GM21423 (cell line): ENCODE data around the gene DEAF1.

Experiments
- ATAC-seq: cut with Tn5 transposase; IDR thresholded peaks from one replicate; pipeline ENCODE4 v1.9.1; 2021; ENCODE audit warnings: mild to moderate bottlenecking, moderate library complexity; ENCODE audit not compliant: unreplicated experiment

Gene DEAF1

DNA sequence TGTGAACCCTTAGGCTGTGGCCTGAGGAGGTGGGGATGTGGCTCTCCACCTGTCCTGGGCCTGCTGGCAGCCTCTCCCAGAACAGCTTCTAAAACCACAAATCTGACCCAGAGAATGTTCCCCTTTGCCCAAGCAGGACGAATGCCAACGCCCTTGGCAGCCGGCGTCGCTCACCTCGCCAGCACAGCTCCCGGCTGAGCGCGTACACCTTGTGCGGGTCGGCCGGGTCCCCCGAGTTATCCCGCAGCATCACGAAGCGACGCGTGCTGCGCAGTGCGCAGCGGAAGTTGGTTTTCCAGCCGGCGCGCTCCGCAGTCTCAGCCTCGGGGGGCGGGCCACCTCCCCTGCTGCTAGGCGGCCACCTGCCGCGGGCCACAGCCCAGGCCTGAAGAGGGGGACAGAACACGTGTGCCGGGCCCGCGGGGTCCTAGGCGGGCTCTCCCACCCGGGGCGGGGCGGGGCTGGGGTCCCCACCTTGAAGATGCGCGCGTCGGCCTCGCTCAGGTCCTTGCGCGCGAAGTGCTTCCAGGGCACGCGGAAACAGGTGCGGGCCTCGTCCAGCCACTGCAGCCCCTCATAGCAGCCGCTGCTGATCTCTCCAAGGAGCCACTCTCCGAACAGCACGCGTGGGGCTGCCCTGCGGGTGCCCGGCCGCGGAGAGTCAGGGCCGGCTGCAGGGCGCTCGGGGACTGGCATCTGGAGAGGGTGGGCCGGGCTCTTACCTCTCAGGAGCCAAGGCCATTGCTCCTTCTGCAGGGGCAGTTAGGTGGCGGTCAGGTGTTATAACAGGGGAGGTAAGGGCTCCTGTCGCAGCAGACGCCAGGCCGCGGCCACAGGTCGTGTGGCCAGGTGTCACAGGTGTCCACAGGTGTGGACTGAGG, 80.2 kb downstream of the DEAF1 start:
- peak; percentile 3 for ATAC-seq

DNA sequence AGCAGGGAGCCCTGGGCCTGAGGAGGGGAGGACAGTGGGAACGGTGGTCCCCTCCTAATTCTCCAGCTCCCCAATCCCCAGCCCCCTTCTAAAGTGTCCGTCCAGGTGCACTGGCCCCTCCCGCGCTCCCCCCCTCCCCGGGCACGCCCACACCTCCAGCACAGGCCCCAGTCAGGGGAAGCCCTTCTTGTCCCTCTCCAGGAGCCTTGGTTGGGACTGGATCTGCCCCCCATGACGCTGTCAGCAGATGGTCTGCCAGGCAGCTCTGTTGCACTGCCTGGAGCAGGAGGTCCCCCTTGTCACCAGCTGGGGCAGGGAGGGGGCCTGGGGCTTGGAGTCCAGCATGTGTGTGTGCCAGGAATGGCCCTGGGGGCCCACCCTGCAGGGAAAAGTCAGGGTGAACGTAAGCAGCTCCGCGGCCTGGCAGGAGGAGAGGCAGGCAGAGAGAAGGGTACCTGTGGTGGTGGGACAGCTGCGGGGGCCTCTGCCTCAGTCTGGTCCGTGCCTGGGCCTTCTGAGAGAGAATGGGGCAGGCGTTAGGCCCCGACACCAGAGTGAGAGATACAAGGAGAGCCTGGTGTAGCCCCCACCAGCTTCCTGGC, 80.9 kb downstream of the DEAF1 start:
- ATAC-seq, result no peak

DNA sequence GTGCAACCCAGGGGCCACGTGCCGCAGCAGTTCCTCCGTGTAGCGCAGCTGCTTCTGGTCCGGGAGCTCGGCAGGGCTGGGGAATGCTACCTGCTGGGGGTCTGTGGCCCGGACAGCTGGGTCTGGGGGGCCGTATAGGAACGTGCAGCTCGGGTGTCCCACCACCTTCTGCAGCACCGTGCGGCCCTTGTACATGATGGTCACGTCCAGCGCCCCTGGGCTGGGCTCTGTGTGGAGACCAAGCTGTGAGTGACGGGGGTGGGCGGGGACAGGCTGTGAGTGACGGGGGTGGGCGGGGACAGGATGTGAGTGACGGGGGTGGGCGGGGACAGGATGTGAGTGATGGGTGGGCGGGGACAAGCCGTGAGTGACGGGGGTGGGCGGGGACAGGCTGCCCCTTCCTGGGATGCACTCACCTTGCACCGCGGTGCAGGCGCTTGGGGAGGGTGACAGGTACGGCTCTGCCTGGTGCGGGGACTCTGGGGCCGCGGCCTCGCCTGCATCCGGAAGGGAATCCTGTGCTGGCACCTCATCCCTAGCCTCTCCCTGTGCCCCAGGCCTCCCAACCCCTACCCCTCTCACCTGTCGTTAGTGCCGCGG, 81.6 kb downstream of the DEAF1 start:
- ATAC-seq, result no peak

DNA sequence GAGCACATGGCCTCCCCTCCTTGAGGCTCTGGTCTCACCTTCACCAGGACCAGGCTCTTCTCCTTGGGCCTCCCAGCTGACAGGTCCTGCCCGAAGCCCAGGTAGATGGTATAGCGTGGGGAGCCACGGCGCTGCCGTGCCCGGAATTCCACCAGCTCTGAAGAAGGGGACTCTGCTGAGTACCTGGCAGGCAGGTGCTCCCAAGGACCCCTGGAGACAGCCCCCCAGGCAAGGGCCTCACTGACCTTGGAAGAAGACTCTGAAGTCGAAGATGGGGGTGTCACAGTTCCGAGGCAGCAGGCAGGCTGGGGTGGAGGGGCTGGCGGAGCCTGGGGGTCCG, 82.1 kb downstream of the DEAF1 start:
- no peak for ATAC-seq

DNA sequence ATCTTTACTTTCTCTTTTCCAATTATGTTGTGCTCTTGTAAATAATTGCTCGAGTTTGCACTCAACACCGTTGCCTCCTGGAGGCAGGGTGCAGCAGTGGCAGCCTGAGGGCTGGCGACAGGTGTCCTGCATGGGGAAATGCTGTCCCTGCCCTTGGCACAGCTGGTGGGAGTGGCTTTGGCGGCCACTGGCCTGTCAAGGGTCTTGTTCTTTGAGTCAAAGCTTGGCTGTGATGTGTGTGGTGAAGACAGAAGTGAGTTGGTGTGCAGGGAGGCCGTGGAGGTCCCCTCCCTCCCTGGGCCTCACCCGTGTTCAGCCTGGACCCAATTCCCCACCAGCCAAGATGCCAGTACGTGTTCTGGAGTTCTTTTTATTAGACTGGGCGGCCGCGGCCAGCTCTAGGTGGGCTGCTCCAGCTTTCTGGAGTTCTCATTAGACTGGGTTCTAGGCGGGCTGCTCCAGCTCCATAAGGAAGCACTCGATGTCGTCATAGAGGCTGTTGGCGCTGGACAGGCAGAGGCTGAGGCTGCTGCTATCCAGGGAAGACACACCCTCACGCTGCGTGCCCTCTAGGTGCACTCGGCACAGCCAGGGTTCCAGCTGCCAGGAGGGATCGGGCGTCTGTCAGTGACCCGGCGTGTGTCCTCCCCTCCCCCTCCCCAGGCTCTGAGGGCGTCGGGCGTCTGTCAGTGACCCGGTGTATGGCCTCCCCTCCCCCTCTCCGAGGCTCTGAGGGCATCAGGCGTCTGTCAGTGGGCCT, 82.6 kb downstream of the DEAF1 start:
- no peak for ATAC-seq

DNA sequence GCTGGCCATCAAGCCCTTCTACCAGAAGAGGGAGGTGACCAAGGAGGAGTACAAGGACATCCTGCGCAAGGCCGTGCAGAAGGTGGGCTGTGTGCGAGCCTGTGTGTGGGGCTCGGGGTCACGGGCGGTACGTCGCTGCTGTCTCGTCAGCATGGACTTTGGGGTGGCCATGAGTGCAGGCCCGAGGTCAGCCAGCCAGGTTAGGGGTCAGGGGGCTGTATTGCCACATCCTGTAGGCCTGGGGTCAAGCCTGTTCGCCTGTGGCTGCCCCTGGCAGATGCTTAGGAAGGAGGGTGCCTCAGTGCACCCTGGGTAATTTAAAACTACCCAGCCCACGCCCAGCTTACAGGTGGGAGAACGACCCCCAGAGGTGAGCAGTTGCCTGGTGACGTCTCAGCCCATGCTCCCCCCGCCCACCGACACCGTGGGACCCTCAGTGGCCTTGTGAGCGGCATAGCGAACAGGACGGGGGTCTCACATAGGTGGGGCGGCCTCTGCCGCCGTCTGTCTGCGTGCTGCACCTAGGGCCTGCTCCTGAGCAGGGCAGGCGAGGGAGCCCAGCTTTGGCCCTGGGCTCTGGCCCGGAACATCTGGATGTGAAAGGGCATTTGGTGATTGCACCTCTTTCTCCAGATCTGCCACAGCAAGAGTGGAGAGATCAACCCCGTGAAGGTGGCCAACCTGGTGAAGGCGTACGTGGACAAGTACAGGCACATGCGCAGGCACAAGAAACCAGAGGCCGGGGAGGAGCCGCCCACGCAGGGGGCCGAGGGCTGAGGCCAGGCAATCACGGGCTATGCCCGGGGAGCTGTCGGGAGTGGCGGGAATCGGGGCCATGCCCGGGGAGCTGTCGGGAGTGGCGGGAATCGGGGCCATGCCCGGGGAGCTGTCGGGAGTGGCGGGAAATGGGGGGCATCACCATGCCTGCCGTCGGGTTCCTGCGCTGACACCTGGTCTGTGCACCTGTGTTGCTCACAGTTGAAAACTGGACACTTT, 83.7 kb downstream of the DEAF1 start:
- no peak for ATAC-seq

DNA sequence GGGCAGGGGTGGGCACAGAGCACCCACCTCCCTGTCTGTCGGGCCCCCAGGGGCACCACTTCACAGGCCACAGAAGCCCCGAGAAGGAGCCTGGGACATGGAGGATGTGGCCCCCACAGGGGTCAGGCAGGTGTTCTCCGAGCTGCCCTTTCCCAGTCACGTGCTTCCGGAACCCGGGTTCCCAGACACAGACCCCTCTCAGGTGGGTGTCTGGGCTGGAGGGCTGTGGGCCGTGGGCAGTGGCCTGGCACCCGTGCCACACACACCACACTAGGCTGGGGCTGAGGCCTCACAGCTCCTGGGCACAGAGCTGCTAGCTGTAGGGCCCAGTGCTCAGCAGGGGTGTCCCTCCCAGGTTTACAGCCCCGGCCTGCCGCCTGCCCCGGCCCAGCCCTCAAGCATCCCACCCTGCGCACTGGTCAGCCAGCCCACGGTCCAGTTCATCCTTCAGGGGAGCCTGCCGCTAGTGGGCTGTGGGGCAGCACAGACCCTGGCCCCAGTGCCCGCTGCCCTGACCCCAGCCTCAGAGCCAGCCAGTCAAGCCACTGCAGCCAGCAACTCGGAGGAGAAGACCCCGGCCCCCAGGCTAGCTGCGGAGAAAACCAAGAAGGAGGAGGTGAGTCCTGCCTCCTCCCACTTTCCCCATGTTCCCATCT, 84.7 kb downstream of the DEAF1 start:
- no peak for ATAC-seq

DNA sequence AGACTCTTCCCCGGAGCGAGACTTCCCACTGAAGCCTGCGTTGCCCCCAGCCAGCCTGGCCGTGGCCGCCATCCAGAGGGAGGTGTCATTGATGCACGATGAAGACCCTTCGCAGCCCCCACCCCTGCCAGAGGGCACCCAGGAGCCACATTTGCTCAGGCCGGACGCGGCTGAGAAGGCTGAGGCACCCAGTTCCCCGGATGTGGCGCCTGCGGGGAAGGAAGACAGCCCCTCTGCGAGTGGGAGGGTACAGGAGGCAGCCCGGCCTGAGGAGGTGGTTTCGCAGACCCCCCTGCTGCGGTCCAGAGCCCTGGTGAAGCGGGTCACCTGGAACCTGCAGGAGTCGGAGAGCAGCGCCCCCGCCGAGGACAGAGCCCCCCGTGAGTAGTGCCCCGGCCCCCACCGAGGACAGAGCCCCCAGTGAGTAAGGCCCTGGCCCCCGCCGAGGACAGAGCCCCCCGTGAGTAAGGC, 85.6 kb downstream of the DEAF1 start:
- no peak for ATAC-seq

DNA sequence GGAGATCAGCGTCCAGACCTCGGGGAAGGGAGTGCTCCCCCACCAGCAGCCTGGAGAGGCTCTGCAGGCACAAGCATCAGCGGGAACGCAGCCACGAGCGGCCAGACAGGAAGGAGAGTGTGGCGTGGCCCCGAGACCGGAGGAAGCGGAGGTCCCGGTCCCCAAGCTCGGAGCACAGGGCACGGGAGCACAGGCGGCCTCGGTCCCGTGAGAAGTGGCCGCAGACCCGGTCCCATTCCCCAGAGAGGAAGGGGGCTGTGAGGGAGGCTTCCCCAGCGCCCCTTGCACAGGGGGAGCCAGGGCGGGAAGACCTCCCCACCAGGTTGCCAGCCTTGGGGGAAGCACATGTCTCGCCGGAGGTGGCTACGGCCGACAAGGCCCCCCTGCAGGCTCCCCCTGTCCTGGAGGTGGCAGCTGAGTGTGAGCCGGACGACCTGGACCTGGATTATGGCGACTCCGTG, 86.2 kb downstream of the DEAF1 start:
- ATAC-seq, result no peak

DNA sequence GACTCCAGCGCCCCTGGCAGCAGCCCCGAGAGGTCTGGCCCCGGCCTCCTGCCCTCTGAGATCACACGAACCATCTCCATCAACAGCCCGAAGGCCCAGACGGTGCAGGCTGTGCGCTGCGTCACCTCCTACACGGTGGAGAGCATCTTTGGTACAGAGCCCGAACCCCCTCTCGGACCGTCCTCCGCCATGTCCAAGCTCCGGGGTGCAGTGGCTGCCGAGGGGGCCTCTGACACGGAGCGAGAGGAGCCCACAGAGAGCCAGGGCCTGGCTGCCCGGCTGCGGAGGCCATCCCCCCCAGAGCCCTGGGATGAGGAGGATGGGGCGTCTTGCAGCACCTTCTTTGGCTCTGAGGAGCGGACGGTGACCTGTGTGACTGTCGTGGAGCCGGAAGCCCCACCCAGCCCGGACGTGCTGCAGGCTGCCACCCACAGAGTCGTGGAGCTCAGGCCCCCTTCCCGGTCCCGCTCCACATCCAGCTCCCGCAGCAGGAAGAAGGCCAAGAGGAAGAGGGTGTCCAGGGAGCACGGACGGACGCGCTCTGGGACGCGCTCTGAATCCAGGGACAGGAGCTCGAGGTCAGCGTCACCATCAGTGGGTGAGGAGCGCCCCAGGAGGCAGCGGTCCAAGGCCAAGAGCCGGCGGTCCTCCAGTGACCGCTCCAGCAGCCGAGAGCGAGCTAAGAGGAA, 86.9 kb downstream of the DEAF1 start:
- ATAC-seq, result no peak

DNA sequence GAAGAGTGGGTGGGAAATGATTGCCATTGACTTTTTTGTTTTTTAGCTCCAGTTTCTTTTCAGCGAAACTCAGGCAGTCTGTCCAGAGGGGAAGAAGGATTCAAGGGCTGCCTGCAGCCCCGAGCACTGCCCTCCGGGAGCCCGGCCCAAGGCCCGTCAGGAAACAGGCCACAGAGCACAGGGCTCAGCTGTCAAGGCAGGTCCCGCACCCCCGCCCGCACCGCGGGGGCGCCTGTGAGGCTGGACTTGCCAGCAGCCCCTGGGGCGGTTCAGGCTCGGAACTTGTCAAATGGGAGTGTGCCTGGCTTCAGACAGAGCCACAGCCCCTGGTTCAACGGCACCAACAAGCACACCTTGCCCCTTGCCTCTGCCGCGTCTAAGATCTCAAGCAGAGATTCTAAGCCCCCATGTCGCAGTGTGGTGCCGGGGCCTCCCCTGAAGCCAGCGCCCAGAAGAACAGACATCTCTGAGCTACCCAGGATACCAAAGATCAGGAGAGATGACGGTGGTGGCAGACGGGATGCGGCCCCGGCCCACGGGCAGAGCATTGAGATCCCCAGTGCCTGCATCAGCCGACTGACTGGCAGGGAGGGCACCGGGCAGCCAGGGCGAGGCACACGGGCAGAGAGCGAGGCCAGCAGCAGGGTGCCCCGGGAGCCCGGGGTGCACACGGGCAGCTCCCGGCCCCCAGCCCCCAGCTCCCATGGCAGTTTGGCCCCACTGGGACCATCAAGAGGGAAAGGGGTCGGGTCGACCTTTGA, 87.8 kb downstream of the DEAF1 start:
- ATAC-seq, result no peak

DNA sequence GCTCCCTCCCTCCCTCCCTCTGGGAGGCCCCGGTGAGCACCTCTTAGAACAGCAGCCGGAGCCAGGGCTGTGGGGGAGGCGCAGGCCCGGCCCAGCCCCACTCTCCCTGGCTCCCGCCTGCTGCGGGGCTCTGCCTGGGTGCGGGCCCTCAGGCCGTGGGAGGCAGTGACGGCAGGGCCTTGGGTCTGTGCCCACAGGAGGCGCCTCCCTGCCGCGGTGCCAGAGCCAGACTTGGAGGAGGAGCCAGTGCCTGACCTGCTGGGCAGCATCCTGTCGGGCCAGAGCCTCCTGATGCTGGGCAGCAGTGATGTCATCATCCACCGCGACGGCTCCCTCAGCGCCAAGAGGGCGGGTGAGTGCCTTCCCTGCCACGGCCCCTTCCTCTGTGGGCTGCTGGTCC, 88.8 kb downstream of the DEAF1 start:
- ATAC-seq, result no peak

DNA sequence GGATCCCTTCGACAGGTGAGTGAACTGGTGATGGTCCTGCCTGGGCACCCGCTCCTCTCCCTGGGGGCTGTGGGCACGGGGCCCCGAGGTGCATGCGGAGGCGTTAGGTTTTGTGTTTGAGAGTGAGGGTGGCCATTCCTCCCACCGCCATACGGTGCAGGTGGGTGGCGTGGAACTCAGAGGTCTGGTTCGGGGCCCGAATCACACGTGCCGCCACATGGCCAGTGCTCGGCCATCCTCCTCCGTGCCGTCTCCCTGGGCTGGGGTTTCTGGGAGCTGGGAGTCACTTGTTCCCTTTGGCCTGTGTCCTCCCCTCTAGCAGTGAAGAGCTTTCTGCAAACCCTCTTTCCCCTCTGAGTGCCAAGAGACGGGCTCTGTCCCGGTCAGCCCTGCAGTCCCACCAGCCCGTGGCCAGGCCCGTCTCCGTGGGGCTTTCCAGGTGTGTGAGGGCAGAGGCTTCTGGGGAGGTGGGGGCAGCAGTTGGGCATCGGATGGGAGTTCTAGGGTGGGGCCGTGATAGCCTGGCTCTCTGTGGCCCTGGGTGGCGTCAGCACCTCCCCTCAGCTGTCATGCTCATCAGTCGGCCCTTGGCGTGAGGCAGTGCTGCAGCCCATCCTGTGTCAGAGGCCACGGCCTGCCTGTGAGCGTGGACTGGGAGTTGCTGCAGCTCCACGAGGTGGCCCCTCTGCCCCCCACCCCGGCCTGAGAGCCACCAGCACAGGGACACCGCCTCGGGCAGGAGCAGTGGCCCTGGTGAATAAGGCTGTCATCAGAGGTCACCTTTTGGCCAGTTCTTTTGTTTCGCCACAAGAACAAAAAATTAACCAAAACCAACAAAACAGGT, 89.5 kb downstream of the DEAF1 start:
- ATAC-seq, result no peak

DNA sequence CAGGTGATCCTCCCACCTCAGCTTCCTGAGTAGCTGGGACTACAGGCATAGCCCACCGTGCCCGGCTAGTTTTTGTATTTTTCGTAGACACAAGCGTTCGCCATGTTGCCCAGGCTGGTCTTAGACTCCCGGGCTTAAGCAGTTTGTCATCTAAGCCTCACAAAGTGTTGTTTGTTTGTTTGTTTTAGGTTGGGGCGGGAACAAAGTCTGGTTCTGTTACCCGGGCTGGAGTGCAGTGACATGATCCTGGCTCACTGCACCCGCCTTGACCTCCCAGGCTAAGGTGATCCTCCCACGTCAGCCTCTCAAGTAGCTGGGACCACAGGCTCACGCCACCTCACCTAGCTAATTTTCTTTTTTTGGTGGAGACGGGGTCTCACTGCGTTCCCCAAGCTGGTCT, 91.9 kb downstream of the DEAF1 start:
- no peak for ATAC-seq

DNA sequence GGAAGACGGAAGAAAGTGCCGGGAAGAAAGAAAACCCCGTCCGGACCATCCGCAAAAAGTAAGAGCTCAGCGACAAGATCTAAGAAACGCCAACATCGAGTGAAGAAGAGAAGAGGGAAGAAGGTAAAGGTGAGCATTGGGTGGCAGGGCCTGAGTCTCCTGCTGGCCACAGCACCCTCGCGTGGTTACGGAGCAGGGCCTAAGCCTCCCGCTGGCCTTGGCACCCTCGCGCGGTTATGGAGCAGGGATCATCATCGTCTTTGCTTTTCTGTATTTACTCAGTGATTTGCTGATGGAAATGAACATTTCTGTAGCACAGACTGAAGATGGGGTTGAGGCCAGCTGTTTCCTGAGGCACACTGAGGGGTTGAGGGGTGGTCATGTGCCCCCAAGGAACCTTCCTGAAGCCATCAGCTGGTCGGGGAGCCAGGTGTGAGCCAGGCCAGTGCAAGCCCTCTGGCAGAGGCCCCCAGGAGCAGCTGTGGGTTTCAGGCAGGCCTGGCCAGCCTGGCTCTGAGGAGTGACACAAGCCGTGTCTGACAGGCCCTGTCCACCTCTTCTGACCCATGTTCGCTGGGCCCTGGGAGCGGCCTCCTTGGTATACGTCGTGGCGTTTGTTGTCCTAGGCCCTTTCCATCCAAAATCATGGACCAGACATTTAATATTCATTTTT, 93.3 kb downstream of the DEAF1 start:
- ATAC-seq, result no peak

DNA sequence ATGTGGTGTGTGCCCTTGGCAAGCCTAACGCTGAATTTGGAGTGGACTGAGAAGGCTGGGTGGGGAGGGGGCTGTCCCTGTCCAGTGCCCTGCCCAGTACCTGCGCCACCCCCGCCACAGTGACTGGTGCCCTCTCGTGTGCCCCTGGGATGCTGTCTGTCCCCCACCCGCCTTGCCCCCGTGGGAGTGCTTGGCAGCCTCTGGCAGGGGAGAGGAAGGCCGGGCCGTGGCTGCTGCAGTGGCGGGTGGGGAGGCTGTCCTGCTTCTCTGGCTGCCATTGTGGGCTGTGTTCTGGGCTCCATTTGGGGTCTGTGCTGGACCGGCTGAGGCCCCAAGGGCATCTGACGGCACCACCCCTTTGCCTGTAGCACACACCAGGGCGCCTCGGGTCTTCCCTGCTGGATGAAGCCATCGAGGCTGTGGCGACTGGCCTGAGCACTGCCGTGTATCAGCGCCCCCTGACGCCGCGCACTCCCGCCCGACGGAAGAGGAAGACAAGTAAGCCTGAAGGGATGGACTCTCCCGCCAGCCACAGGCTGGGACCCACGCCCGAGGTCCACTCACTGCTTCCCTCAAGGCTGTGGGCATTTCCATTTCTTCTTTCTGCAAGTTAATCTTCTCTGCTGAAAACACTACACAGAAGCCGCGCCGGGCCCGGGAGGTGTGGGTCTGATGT, 96.9 kb downstream of the DEAF1 start:
- no peak for ATAC-seq
